HUDEP-2 (cell line): ENCODE measurements around the gene CEP170B.
"Not testable (repeated sequence)": the region's sequence is repeated elsewhere in the genome, so short reads cannot be mapped to it uniquely, and the experiment has no call there.

Experiments used
- DNase-seq, 76 experiments: peaks; one replicate each; lab custom pipeline; 2025; ENCODE audit not compliant: unreplicated experiment in 76 of 76; lab: John Stamatoyannopoulos, UW

Gene CEP170B

GRCh38 chr14:104877066-104877805 is 12.2 kb downstream of the CEP170B start:
- no peak for DNase-seq

- DNase-seq: no peak
Observed at GRCh38 chr14:104877806-104878550, 12.9 kb downstream of the CEP170B start.

GRCh38 chr14:104878582-104878981 is 13.5 kb downstream of the CEP170B start:
- DNase-seq: no peak

GRCh38 chr14:104879201-104879982 is 14.3 kb downstream of the CEP170B start:
- no peak for DNase-seq

- no peak for DNase-seq
Observed at GRCh38 chr14:104879983-104880565, 15.0 kb downstream of the CEP170B start.

GRCh38 chr14:104880584-104881210 is 15.6 kb downstream of the CEP170B start:
- DNase-seq: no peak

GRCh38 chr14:104881369-104881979 is 16.4 kb downstream of the CEP170B start:
- no peak for DNase-seq

- peak in 4 of 76 experiments; percentile 5 to 21 (median 10) for DNase-seq
Observed at GRCh38 chr14:104882325-104882973, 17.4 kb downstream of the CEP170B start.

- DNase-seq: no peak
Observed at GRCh38 chr14:104882991-104883660, 18.1 kb downstream of the CEP170B start.

GRCh38 chr14:104883681-104884361 is 18.8 kb downstream of the CEP170B start:
- DNase-seq: no peak

GRCh38 chr14:104884381-104884780 is 19.3 kb downstream of the CEP170B start:
- DNase-seq: not testable (repeated sequence)

GRCh38 chr14:104885031-104885972 is 20.2 kb downstream of the CEP170B start:
- DNase-seq: no peak

- no peak for DNase-seq
Observed at GRCh38 chr14:104885973-104886689, 21.1 kb downstream of the CEP170B start.

GRCh38 chr14:104886690-104887622 is 21.9 kb downstream of the CEP170B start:
- DNase-seq: no peak

- DNase-seq: no peak
Observed at GRCh38 chr14:104887623-104888488, 22.8 kb downstream of the CEP170B start.
